Right lung (tissue), 5 donors: ENCODE measurements around the gene PTPN22. TPM values are rescaled to one million over a fixed set of nuclear protein-coding genes. Genes with fewer than 3 reads are reported as not detected.

Source experiments
- DNase-seq, 2 donors: peaks; one replicate each; pipeline ENCODE4 v3.0.0-alpha.2; 2013
- polyA plus RNA-seq, 5 donors: library from polyadenylated mRNA; unstranded; fragments of 120-200 nt; gene quantifications; one replicate each; pipeline versions ENCODE4 v1.2.1 to v1.2.3, GENCODE V29; 2013; ENCODE audit warnings: inconsistent platforms in 1 of 5, low replicate concordance in 1 of 5; ENCODE audit not compliant: insufficient read length in 5 of 5, insufficient read depth in 1 of 5

Gene PTPN22
- polyA plus RNA-seq, 5 donors: 0.56 to 1.1 (median 1.1) TPM

DNA sequence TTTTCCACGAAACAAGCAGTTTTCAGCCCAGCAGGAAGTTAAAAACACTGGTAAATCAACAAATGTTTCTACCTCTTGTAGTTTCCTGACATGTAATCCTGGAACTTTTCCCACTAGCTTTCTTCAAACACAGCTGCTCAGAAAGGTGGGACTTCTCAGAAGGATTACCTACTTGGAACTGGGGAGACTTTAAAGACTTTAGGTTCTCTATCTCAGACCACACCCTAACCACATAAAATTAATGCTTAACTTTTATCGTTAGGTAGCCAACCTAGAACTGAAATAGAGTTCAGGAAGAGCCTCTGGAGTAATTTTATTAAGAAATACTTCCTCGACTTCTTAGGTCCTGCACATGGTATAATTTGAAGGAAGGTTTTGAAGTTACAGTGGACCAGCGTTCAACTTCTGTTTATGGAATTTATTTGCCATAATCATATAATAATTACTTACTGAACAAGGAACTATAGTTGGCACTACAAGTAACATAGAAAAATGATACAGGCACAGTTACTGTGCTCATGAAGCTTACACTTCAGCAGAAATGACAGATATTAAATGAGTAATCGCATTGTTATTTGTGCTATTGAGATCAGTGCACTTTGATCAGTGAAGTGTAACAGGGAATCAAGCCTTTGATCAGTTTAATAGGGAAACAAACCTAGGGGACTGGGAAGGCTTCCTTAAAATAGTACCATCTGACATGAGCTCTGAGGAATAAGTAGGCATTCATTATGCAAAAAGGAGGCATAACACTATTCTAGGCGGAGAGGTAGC is 16.1 kb upstream of the PTPN22 start, which contains the start of gene BCL2L15:
TSS of gene BCL2L15 (minus strand) at position 180 of the 774 bp plus-strand sequence. CDS start 206 bp downstream, outside the sequence.
- DNase-seq: no peak

GRCh38 chr1:113886417-113887401 is 15.2 kb upstream of the PTPN22 start:
- no peak for DNase-seq

DNA sequence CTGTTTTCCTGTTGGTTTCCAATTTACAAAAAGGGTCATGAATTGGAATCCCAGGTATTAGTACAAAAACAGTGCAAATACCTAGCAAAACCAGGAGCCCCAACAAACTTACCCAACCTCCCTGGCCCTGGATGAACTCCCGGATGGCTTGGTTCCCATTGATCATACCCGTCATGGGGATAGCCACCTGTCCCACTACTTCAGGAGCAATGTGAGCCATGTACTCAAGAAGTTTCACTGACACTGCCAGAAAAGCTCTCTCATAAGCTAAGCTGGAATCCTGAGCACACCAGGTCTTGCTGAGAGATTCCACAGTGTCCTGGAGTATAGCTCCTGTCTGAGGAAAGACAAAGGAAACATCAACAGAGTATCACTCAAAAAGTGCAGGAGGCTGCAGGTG is 10.1 kb upstream of the PTPN22 start:
- DNase-seq: no peak

GRCh38 chr1:113879739-113880038 is 8.2 kb upstream of the PTPN22 start:
- DNase-seq: no peak

DNA sequence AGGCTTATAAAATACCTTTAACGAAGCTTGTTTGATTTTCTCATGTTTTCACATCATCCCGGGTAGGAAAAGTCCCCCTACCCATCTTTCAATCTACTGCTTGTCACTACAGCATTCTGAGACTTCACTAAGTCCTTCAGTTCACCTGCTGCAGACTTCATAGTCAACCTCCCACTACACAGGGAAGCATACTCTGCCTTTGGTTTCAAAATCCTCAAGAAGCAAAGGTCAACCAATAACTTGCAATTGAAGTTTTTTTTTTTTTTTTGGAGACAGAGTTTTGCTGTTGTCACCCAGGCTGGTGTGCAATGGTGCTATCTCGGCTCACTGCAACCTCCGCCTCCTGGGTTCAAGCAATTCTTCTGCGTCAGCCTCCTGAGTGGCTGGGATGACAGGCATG is 4.7 kb upstream of the PTPN22 start:
- DNase-seq: no peak

DNA sequence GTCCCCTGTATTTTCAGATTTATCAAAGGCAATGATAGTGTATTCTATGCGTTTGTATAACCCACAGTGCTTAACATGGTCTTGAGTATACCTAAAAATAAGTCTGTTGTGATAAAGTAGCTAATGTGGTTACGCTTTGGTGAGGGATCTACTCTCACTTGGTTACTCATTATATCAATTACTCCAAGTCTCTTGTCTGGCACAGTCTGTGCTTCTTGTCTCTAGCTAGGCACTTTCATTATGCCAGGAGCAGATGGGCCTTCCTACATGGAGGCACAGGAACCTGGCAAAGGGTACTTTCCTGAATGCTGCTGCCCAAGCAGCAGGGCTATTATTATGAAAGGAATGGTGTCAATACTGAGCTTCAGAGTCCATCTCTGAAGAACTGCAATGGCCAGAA is 4.2 kb upstream of the PTPN22 start:
- DNase-seq: no peak

GRCh38 chr1:113874012-113874879 is 2.7 kb upstream of the PTPN22 start:
- DNase-seq: no peak

- no peak for DNase-seq
Observed at GRCh38 chr1:113872219-113872935, 865 bp upstream of the PTPN22 start.

- DNase-seq: no peak
Observed at GRCh38 chr1:113870778-113871177, 734 bp downstream of the PTPN22 start.

DNA sequence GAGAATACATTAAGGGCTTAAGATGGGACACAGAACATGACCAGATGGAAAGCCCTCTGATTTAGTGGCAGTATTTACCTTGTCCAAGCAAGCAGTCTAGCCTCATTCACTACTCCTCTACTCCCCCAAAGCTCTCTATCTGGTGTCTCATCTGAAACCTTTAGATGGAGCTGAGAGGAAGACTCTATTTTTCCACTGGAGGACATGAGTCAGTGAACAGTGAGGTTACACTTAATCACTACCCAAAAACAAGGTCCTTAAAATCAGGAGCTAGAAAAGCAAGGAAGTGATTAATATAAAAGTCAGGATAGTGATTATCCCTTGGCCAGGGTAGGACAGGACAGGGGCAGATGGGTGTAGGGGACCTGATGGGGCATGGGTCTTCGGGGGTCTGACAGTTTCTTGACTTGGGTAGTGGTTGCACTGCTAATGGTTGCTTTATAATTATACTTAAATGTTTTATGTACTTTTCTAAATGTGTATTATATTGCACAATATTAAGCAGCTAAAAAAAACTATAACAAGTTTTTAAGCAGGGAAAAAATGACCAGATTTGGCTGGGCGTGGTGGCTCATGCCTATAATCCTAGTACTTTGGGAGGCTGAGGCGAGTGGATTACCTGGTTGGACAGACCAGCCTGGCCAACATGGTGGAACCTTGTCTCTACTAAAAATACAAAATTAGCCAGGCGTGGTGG is 3.0 kb downstream of the PTPN22 start:
- no peak for DNase-seq

DNA sequence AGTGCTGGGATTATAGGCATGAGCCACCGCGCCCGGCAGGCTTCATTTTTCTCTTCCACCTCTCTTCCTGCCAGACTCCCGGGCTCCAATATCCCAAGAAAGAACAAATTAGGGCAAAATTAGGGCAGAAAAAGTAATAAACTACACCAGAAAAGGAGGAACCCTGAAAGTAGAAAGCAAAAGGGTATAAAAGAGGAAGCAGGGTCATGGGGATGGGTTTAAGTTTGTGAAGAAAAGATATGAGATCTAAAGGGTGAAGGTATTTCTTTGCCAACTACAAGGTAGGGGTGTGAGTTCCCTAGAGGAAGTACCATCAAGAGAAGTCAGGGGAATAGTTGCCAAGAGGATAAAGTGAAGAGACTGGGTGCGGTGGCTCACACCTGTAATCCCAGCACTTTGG is 9.9 kb downstream of the PTPN22 start:
- no peak for DNase-seq

DNA sequence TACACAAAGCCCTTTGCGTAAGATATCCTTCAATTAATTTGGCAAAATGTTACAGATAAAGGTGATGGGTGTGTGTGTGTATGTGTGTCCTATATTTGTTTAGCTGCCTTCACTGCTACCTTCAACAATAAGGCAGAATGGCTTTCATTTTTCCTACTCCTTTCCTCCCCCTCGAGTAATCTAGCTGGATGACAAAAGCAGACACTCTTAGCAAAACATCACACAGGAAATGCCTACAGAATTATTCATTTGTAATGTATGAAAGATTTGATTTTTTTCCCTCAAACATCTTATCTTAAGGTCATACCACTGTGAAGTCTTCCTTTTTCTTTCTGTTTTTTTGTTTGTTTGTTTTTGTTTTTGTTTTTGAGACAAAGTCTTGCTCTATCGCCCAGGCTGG is 10.6 kb downstream of the PTPN22 start:
- DNase-seq: no peak

DNA sequence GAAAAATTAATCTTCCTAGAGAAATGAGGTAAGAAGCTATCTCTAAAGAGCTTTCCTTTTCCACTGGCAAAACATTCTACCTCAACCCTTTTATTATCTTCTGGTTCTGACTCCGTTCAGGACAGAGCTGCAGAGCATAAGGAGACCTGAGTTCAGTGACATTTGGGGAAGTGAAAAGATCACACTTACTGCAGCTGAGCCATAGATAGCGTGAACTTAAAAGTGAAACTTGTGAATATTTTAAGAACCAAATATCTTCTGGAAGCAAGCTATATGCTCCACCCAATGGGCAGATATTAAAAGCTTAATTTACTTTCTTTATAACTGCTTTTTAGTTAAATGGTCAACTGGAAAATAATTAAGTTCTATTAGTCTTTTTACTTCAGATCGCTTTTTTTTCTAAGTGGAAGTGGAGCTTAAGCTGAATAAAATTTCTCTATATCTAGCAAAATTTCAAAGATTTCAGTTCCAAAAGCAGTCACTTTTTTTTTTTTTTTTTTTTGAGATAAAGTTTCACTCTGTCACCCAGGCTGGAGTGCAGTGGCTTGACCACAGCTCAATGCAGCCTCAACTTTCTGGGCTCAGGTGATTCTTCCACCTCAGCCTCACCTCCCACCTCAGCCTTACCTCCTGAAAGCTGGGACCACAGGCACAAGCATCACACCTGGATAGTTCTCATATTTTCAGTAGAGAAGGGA is 11.9 kb downstream of the PTPN22 start:
- DNase-seq: no peak

DNA sequence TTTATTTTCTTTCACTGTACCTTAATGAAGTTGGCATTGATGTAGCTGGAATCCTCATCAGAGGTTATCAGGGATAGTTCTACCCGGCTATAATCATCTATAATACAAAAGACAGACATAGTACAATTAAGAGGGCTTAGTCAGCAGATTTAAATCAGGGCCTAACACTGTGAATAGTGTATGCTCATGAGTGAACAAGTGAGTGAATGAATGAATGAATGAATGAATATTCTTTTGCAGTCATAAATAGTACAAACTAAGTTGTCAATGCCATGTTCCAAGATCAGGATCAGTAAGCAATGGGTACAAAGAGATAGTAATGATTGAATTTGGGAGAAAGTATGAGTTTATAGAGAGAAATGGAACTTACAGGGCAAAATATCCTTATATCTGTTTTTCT is 12.5 kb downstream of the PTPN22 start:
- DNase-seq: no peak

GRCh38 chr1:113858418-113858817 is 13.1 kb downstream of the PTPN22 start:
- no peak for DNase-seq

- DNase-seq: no peak
Observed at GRCh38 chr1:113857776-113858175, 13.7 kb downstream of the PTPN22 start.

DNA sequence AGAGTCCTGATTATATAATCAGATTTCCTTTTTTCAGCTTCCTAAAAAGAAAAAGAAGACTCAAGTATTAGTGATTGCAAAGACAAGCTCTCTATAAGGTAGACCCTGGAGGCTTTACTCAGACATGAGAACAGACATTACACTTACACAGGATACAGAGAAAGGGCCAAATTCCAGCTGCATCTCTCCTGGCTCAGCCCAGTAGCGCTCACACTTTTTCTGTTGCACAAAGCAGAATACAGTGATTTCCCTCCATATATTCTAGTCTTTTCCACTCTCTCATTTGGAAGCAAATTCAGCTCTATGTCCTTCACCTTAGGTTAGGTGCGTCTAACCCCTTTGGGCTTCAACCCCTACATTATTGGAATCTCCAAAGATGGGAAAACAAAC is 15.1 kb downstream of the PTPN22 start:
- no peak for DNase-seq

- DNase-seq: no peak
Observed at GRCh38 chr1:113855630-113856400, 15.7 kb downstream of the PTPN22 start.

- no peak for DNase-seq
Observed at GRCh38 chr1:113854234-113854633, 17.3 kb downstream of the PTPN22 start.
